Lung (tissue), 12 donors: ENCODE data around the gene RABL3. TPM values are rescaled to one million over a fixed set of nuclear protein-coding genes. Genes with fewer than 3 reads are reported as not detected.

ENCODE experiments used
- ATAC-seq: fragments of 200-7000 bp; cut with Tn5 transposase; one replicate; pipeline ENCODE4 v1.9.1; 2020; ENCODE audit warnings: moderate number of reproducible peaks; ENCODE audit not compliant: insufficient read depth, low FRiP score
- DNase-seq, 3 donors: peaks; one replicate each; pipeline ENCODE4 v3.0.0-alpha.2; 2013 to 2017
- H3K27ac ChIP-seq, 2 donors: one replicate each; pipeline ENCODE4 v1.5.1; 2013; ENCODE audit warnings: mild to moderate bottlenecking in 2 of 2, moderate library complexity in 2 of 2, control low read depth in 1 of 2, inconsistent platforms in 1 of 2, low read depth in 1 of 2, low read length in 1 of 2
- H3K27me3 ChIP-seq, 3 donors: one replicate each; pipeline ENCODE4 v1.5.1; 2013; ENCODE audit warnings: low read length in 2 of 3; ENCODE audit not compliant: control insufficient read depth in 3 of 3, insufficient read depth in 3 of 3
- H3K36me3 ChIP-seq, 4 donors: one replicate each; pipeline ENCODE4 v1.5.1; 2013; ENCODE audit warnings: low read length in 4 of 4, mild to moderate bottlenecking in 1 of 4, moderate library complexity in 1 of 4; ENCODE audit not compliant: control insufficient read depth in 4 of 4, insufficient read depth in 4 of 4
- H3K4me1 ChIP-seq, 5 donors: one replicate each; pipeline ENCODE4 v1.5.1; 2013; ENCODE audit warnings: low read length in 5 of 5, mild to moderate bottlenecking in 2 of 5, moderate library complexity in 1 of 5; ENCODE audit not compliant: control insufficient read depth in 5 of 5, insufficient read depth in 5 of 5
- H3K4me3 ChIP-seq: one replicate; pipeline ENCODE4 v1.5.1; 2013; ENCODE audit warnings: mild to moderate bottlenecking, control low read depth, moderate library complexity
- H3K9ac ChIP-seq, 2 donors: one replicate each; pipeline ENCODE4 v1.5.1; 2013; ENCODE audit warnings: low read length in 2 of 2, control low read depth in 1 of 2; ENCODE audit not compliant: insufficient read depth in 1 of 2
- H3K9me3 ChIP-seq, 4 donors: one replicate each; pipeline ENCODE4 v1.5.1; 2013; ENCODE audit warnings: low read length in 3 of 4, mild to moderate bottlenecking in 1 of 4, moderate library complexity in 1 of 4; ENCODE audit not compliant: control insufficient read depth in 4 of 4, insufficient read depth in 3 of 4
- CTCF ChIP-seq: IDR thresholded peaks from 2 replicates; pipeline ENCODE4 v1.5.1; 2012; ENCODE audit warnings: mild to moderate bottlenecking; ENCODE audit errors: control extremely low read depth, extremely low read depth
- WGBS, 2 donors: extraction: QIAGEN DNeasy Blood & Tissue Kit; methylation state at CpG; one replicate each; pipeline ENCODE4 v1.1.7; 2013; 5-methylcytosine and 5-hydroxymethylcytosine counted together
- polyA plus RNA-seq, 2 donors: library from polyadenylated mRNA; stranded (reverse); fragments of 200-250 nt; gene quantifications; one replicate each; pipeline ENCODE4 v1.2.1, GENCODE V29; 2013
- total RNA-seq, 2 donors: library from RNA; depleted of rRNA in 1 of 2; stranded (reverse); fragments of >200 nt in 1 of 2; gene quantifications; one replicate each; pipeline ENCODE4 v1.2.1, GENCODE V29; 2014 to 2021
- donor health status: control.
- donor health status: control.
- donor health status: Bipolar disorder and iron deficiency.
- donor health status: healthy.
- donor health status: DM: yes; HTN: yes; CAD: no.

Gene RABL3
- total and polyA plus RNA-seq, 4 donors: 4.3 to 17.1 (median 14.0) TPM

- H3K4me1 ChIP-seq: no peaks in the 10 kb centered on the region
- no peaks in the 10 kb centered on the region for H3K27me3 ChIP-seq
- no peak overlapping the region for H3K27ac ChIP-seq
- no peak for TF ChIP-seq CTCF
- peaks cover 0 to 10% (median 2%) of the 10 kb centered on the region in 4 donors for H3K36me3 ChIP-seq
- no peak overlapping the region for H3K9ac ChIP-seq
- DNase-seq: no peak
- 93 to 94% methylated on average over 3 of the region's 3 CpGs for WGBS, 2 donors
- H3K9me3 ChIP-seq: no peaks in the 10 kb centered on the region
- H3K4me3 ChIP-seq: no peak overlapping the region
- ATAC-seq: no peak
These were observed 52.9 kb downstream of the RABL3 start for GRCh38 chr3:120689395-120689794.

GRCh38 chr3:120688121-120688520 is 54.2 kb downstream of the RABL3 start:
- DNase-seq (peak in 1 of 3 donors; percentile 4), ATAC-seq (no peak)
- Histone ChIP-seq H3K9ac (no peak overlapping the region), H3K4me1 (no peaks in the 10 kb centered on the region), H3K27ac (no peak overlapping the region), H3K27me3 (no peaks in the 10 kb centered on the region), H3K9me3 (no peaks in the 10 kb centered on the region), H3K4me3 (no peak overlapping the region), H3K36me3 (peaks cover 0 to 10% (median 2%) of the 10 kb centered on the region in 4 donors)
- no peak for TF ChIP-seq CTCF

- 94 to 100% methylated on average over 1 of the region's 1 CpG for WGBS, 2 donors
- Histone ChIP-seq H3K36me3 (peaks cover 0 to 10% (median 0%) of the 10 kb centered on the region in 4 donors), H3K9me3 (no peaks in the 10 kb centered on the region), H3K27ac (no peak overlapping the region), H3K9ac (no peak overlapping the region), H3K4me1 (no peaks in the 10 kb centered on the region), H3K4me3 (no peak overlapping the region), H3K27me3 (no peaks in the 10 kb centered on the region)
- TF ChIP-seq CTCF: no peak
- DNase-seq (no peak), ATAC-seq (no peak)
These were observed 56.9 kb downstream of the RABL3 start for GRCh38 chr3:120685411-120685810.

GRCh38 chr3:120684896-120685295 is 57.4 kb downstream of the RABL3 start:
- no peak for ATAC-seq
- 76 to 85% methylated on average over 4 of the region's 4 CpGs for WGBS, 2 donors

More at GRCh38 chr3:120684896-120685295, 57.4 kb downstream of the RABL3 start:
- Histone ChIP-seq H3K27ac (no peak overlapping the region), H3K27me3 (no peaks in the 10 kb centered on the region), H3K4me3 (no peak overlapping the region), H3K4me1 (no peaks in the 10 kb centered on the region), H3K9ac (no peak overlapping the region), H3K36me3 (peaks cover 0 to 10% (median 0%) of the 10 kb centered on the region in 4 donors), H3K9me3 (no peaks in the 10 kb centered on the region)
- DNase-seq: peak in 2 of 3 donors; percentile 10 to 32
- TF ChIP-seq CTCF: no peak
